OCI-LY3 (cell line): Measurements from ENCODE around the gene PARP8.

Experiments used
- EZH2phosphoT487 ChIP-seq: fragments of 200-600 bp; shearing (Covaris generic); IDR thresholded peaks from 2 replicates; pipeline ENCODE4 v1.6.1; 2018; ENCODE audit warnings: antibody characterized with exemption, mixed run types, low read depth
- TF ChIP-seq, protein P1 (sequence below): fragments of 200-600, 300-600 bp; sonication (generic); IDR thresholded peaks from 2 replicates; pipeline ENCODE4 v1.5.1; 2014; ENCODE audit warnings: antibody characterized with exemption, low read length, low read depth

DNA sequence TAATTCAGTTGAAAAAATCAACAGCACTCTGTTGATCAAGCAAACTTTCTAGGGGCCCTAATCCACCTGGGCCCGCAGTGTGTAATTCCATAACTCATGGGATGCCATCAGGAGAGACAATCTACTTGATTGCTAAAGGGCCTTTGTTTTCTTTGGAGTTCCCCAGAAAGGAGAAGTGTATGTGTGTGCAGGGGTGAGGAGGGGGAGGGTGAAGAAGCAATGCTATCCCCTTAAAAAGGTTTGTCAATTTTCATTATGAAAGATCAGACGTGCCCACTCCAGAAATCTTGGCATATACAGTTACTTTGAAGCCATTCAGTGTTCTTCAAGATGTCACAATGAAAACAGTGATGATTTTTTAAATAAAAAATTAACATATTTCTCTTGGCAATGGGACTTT, 6.2 kb downstream of the PARP8 start:
- TF ChIP-seq, protein P1, sequence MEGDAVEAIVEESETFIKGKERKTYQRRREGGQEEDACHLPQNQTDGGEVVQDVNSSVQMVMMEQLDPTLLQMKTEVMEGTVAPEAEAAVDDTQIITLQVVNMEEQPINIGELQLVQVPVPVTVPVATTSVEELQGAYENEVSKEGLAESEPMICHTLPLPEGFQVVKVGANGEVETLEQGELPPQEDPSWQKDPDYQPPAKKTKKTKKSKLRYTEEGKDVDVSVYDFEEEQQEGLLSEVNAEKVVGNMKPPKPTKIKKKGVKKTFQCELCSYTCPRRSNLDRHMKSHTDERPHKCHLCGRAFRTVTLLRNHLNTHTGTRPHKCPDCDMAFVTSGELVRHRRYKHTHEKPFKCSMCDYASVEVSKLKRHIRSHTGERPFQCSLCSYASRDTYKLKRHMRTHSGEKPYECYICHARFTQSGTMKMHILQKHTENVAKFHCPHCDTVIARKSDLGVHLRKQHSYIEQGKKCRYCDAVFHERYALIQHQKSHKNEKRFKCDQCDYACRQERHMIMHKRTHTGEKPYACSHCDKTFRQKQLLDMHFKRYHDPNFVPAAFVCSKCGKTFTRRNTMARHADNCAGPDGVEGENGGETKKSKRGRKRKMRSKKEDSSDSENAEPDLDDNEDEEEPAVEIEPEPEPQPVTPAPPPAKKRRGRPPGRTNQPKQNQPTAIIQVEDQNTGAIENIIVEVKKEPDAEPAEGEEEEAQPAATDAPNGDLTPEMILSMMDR: no peak
- TF ChIP-seq EZH2phosphoT487: no peak
